Kidney epithelial cell (primary cell): Measurements from ENCODE around the gene TMEM144. TPM values are rescaled to one million over a fixed set of nuclear protein-coding genes. Genes with fewer than 3 reads are reported as not detected.

Experiments
- DNase-seq: peaks from one replicate; pipeline ENCODE4 v3.0.0-alpha.2; 2010; ENCODE audit warnings: low read depth
- H3K27me3 ChIP-seq: 2 replicates; pipeline ENCODE4 v1.6.0; 2011; ENCODE audit warnings: low read length; ENCODE audit not compliant: control insufficient read depth, insufficient read depth
- H3K36me3 ChIP-seq: 2 replicates; pipeline ENCODE4 v1.5.1; 2011; ENCODE audit warnings: low read length; ENCODE audit not compliant: control insufficient read depth, insufficient read depth
- H3K4me3 ChIP-seq: 2 replicates; pipeline ENCODE4 v1.5.1; 2011; ENCODE audit warnings: low read depth, mild to moderate bottlenecking, control low read depth, low read length
- total RNA-seq: library from RNA; depleted of rRNA; stranded (reverse); fragments of >200 nt; gene quantifications from 2 replicates; pipeline ENCODE4 v1.2.3, GENCODE V29; 2015
- TF ChIP-seq, protein P1 (sequence below): IDR thresholded peaks from 2 replicates; pipeline ENCODE4 v1.5.1; 2011; ENCODE audit warnings: mild to moderate bottlenecking, moderate library complexity, low read length, control low read depth, inconsistent platforms; ENCODE audit not compliant: insufficient read depth, poor library complexity, severe bottlenecking

TMEM144 gene
- total RNA-seq, 1 donor from 2014 or later, result 12.2 TPM

DNA sequence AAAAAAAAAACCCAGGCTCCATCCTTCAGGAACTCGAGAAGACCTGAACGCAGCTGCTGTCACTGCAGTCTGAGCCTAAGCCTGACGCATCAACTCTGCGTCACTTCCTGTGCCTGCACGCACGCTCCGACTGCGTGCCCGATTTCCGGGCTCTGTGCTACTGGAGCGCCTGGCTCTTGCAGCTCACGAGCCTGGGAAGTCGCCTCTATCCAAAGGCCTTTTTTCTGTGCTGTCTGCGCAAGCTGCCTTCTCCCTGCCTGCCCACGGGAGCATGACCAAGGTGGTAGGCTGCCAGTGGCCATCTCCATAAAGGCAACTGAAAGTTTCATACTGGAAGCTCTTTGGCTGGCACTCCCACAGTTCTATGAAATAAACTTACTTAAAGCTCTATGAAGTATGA is 27.6 kb upstream of the TMEM144 start:
- TF ChIP-seq, protein P1, sequence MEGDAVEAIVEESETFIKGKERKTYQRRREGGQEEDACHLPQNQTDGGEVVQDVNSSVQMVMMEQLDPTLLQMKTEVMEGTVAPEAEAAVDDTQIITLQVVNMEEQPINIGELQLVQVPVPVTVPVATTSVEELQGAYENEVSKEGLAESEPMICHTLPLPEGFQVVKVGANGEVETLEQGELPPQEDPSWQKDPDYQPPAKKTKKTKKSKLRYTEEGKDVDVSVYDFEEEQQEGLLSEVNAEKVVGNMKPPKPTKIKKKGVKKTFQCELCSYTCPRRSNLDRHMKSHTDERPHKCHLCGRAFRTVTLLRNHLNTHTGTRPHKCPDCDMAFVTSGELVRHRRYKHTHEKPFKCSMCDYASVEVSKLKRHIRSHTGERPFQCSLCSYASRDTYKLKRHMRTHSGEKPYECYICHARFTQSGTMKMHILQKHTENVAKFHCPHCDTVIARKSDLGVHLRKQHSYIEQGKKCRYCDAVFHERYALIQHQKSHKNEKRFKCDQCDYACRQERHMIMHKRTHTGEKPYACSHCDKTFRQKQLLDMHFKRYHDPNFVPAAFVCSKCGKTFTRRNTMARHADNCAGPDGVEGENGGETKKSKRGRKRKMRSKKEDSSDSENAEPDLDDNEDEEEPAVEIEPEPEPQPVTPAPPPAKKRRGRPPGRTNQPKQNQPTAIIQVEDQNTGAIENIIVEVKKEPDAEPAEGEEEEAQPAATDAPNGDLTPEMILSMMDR, result no peak
- H3K36me3 ChIP-seq, result no peaks in the 10 kb centered on the region

DNA sequence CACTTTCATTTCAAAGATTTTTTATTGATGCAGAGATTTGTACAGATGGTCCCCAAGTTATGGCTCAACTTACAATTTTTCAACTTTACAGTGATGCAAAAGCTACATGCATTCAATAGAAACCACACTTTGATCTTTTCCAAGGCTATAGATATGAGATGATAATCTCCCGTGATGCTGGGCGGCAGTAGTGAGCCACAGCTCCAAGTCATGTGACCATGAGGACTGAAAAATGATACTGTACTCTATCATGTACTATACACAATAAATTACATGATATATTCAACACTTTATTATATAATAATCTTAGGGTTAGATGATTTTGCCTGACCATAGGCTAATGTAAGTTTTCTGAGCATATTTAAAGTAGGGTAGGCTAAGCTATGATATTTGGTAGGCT is 23.5 kb upstream of the TMEM144 start:
- Histone ChIP-seq H3K27me3 (no peaks in the 10 kb centered on the region), H3K36me3 (no peaks in the 10 kb centered on the region), H3K4me3 (no peak overlapping the region)
- DNase-seq, result no peak
- TF ChIP-seq, protein P1, result no peak

More for the DNA sequence above, 27.6 kb upstream of the TMEM144 start:
- no peak overlapping the region for H3K4me3 ChIP-seq
- H3K27me3 ChIP-seq, result no peaks in the 10 kb centered on the region
- DNase-seq, result no peak

GRCh38 chr4:158189422-158189821 is 20.9 kb upstream of the TMEM144 start:
- no peak for DNase-seq
- TF ChIP-seq, protein P1, result no peak

DNA sequence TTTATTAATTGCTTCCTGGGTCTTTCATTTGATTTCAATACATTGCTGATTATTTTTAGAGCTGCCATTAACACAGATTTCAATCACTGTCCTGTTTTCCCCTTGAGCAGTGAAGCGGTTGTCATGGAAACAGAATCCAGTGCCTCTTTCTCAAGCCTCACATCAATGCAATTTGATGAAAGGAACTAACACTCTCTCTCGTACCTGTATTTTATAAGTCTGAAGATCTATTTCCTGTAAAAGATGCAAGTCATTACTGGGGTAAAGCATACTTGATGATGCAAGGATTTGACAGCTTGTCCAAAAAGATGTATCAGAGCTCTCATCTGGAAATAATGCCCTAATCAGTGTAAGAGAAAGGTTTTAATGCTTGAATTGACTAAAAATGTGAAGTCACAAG is 19.6 kb upstream of the TMEM144 start:
- DNase-seq, result no peak
- H3K4me3 ChIP-seq, result no peak overlapping the region
- H3K27me3 ChIP-seq, result no peaks in the 10 kb centered on the region
- H3K36me3 ChIP-seq, result no peaks in the 10 kb centered on the region
- TF ChIP-seq, protein P1, result no peak

More at GRCh38 chr4:158189422-158189821, 20.9 kb upstream of the TMEM144 start:
- no peaks in the 10 kb centered on the region for H3K27me3 ChIP-seq
- H3K4me3 ChIP-seq, result no peak overlapping the region
- H3K36me3 ChIP-seq, result no peaks in the 10 kb centered on the region

GRCh38 chr4:158192439-158193158 is 17.7 kb upstream of the TMEM144 start:
- H3K27me3 ChIP-seq, result no peaks in the 10 kb centered on the region

More at GRCh38 chr4:158192439-158193158, 17.7 kb upstream of the TMEM144 start:
- H3K4me3 ChIP-seq, result no peak overlapping the region
- H3K36me3 ChIP-seq, result no peaks in the 10 kb centered on the region
- no peak for DNase-seq
- TF ChIP-seq, protein P1, result no peak
